GM12874 (cell line): ENCODE data around the gene PPP2CA.

Experiments used
- CTCF ChIP-seq: IDR thresholded peaks from 2 replicates; pipeline ENCODE4 v1.5.1; 2011; ENCODE audit warnings: low read depth, mild to moderate bottlenecking, control low read depth, low read length, moderate library complexity; ENCODE audit not compliant: insufficient read depth

Gene PPP2CA

GRCh38 chr5:134175921-134176510 lies 49.9 kb downstream of the PPP2CA start:
- no peak for TF ChIP-seq CTCF

GRCh38 chr5:134174841-134175839 lies 50.7 kb downstream of the PPP2CA start:
- no peak for TF ChIP-seq CTCF

- TF ChIP-seq CTCF, result no peak
These were observed 53.9 kb downstream of the PPP2CA start for GRCh38 chr5:134171972-134172371.

GRCh38 chr5:134162592-134162991 lies 63.3 kb downstream of the PPP2CA start:
- TF ChIP-seq CTCF, result no peak

- no peak for TF ChIP-seq CTCF
These were observed 64.1 kb downstream of the PPP2CA start for GRCh38 chr5:134161513-134162395.

GRCh38 chr5:134153657-134154056 lies 72.2 kb downstream of the PPP2CA start:
- no peak for TF ChIP-seq CTCF

- TF ChIP-seq CTCF, result no peak
These were observed 72.6 kb downstream of the PPP2CA start for GRCh38 chr5:134153241-134153640.
